Measurements from ENCODE around the gene APLN. TPM values are rescaled to one million over a fixed set of nuclear protein-coding genes. Genes with fewer than 3 reads are reported as not detected.

Gene APLN
- total RNA-seq: not detected

DNA sequence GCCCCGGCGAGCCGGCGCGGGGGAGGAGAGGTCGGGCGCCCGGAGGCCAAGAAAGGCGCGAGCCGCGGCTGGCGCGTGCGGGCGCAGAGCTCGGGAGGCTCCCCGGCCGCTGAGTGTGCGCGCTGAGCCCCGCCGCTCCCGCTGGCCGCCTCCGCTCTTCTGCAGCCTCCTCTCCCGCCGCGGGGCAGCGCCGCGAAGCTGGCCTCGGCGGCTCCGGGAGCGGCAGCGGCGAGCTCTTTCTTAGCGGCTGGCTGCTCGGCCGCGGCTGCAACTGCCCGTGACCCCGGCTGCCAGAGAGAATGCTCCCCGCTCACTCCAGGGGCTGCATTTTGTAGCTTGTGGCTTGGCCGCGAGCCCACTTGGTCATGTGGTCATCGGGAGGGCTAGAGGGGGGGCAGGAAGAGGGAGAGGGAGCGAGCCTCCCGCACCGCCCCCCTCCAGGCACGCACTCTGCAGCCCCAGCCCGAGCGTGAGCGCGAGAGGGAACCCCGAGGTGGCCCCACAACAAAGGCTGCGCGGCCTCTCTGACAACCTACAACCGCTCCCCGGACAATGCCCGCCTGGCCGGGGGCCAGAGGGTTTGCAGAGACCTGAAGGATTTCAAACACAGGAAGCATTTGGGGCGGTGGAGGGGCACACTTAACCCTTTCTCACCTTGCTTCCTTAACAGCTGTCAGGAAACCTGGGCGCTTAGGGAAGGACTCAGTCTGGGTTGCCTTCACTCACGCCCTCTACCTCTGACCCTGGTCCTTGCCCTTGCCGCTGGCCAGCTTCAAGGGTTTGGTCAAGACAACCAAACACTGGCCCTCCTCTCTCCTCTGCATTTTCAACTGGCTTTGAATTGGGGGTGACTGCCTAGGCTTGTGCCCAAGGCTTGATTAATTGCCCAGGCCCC lies at the start of gene APLN:
APLN (minus strand) TSS at position 305 of the 895 bp plus-strand sequence. CDS start 326 bp downstream, outside the sequence.
- H3K4me3 ChIP-seq: no peak within 1 kb of the TSS
- TF ChIP-seq CTCF (IDR thresholded peaks at IDR 0.05) (no peak), POLR2A (IDR thresholded peaks at IDR 0.05) (no peak)
- H3K4me1 ChIP-seq: peaks cover 14% of the 10 kb centered on the region
- no peaks in the 10 kb centered on the region for H3K9me3 ChIP-seq
- no peaks in the 10 kb centered on the region for H3K36me3 ChIP-seq (replicated peaks in 1 of 2; ENCODE audit: insufficient read depth in 1 of 2, low read depth in 2 of 2)
- WGBS, 2 donors: 1% methylated on average over 28 of the region's 67 CpGs; no CpG with 5 or more reads in 1 of the 2 donors
- ATAC-seq (peak; percentile 68), DNase-seq (peak in 3 of 4 donors; percentile 14 to 46 (median 22))
- intact Hi-C loops (cut with DNase I): no loop called here
- H3K27ac ChIP-seq: no peak within 1 kb of the TSS
- H3K27me3 ChIP-seq: no peaks in the 10 kb centered on the region

DNA sequence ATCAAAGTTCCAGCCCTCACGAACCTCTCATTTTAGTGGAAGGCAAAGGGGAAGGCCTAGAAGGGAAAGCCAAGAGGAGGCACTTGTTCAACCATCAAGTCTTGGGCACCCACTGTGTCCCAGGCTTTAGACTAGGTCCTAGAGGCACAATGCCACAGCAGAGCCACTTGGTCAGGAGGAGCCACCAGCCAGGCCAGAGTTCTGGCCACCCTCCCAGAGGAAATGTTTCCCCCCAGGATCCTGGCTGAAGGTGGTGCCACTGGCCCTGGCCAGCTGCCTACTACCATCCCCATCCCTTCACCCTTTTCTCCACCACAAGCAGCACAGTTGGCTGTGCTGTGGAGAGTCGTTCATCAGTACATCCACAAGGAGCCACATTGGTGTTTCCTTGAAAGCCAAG lies 49.7 kb upstream of the APLN start:
- DNase-seq (no peak), ATAC-seq (no peak)
- Histone ChIP-seq H3K4me3 (no peak overlapping the region), H3K27me3 (no peaks in the 10 kb centered on the region), H3K9me3 (no peaks in the 10 kb centered on the region), H3K27ac (no peak overlapping the region), H3K36me3 (replicated peaks in 1 of 2; ENCODE audit: insufficient read depth in 1 of 2, low read depth in 2 of 2) (no peaks in the 10 kb centered on the region), H3K4me1 (no peaks in the 10 kb centered on the region)
- TF ChIP-seq POLR2A (IDR thresholded peaks at IDR 0.05) (no peak), CTCF (IDR thresholded peaks at IDR 0.05) (no peak)
- WGBS, 2 donors: 69 to 100% methylated on average over 1 to 2 of the region's 2 CpGs
- intact Hi-C loops (cut with DNase I): no loop called here

- no peaks in the 10 kb centered on the region for H3K4me1 ChIP-seq
- ATAC-seq (peak; percentile 55), DNase-seq (peak; percentile 18 to 36 (median 26))
- H3K4me3 ChIP-seq: no peak overlapping the region
- H3K27ac ChIP-seq: no peak overlapping the region
- H3K9me3 ChIP-seq: no peaks in the 10 kb centered on the region
- H3K36me3 ChIP-seq (replicated peaks in 1 of 2; ENCODE audit: insufficient read depth in 1 of 2, low read depth in 2 of 2): no peaks in the 10 kb centered on the region
- intact Hi-C loops (cut with DNase I): no loop called here
- WGBS, 2 donors: 83% methylated on average over 6 to 8 of the region's 8 CpGs
- H3K27me3 ChIP-seq: no peaks in the 10 kb centered on the region
- no peak for TF ChIP-seq CTCF (IDR thresholded peaks at IDR 0.05)
- no peak for TF ChIP-seq POLR2A (IDR thresholded peaks at IDR 0.05)
Observed at GRCh38 chrX:129701624-129702069, 46.9 kb upstream of the APLN start.

GRCh38 chrX:129700536-129700935 lies 45.8 kb upstream of the APLN start:
- TF ChIP-seq CTCF (IDR thresholded peaks at IDR 0.05): no peak
- TF ChIP-seq POLR2A (IDR thresholded peaks at IDR 0.05): no peak
- Histone ChIP-seq H3K27me3 (no peaks in the 10 kb centered on the region), H3K27ac (no peak overlapping the region), H3K4me3 (no peak overlapping the region), H3K36me3 (replicated peaks in 1 of 2; ENCODE audit: insufficient read depth in 1 of 2, low read depth in 2 of 2) (no peaks in the 10 kb centered on the region), H3K9me3 (no peaks in the 10 kb centered on the region), H3K4me1 (no peaks in the 10 kb centered on the region)
- DNase-seq: no peak
- 88% methylated on average over 3 of the region's 4 CpGs; no CpG with 5 or more reads in 1 of the 2 donors for WGBS, 2 donors
- no peak for ATAC-seq
- intact Hi-C loops (cut with DNase I): no loop called here
